Aorta (tissue), 5 donors: ENCODE results near the gene PARD6G. TPM values are rescaled to one million over a fixed set of nuclear protein-coding genes. Genes with fewer than 3 reads are reported as not detected.
A peak's percentile ranks its signal among the peaks of the same experiment; 100 is the strongest.

Experiments used
- ATAC-seq: fragments of 200-7000 bp; cut with Tn5 transposase; one replicate; pipeline ENCODE4 v1.9.1; 2022; ENCODE audit warnings: moderate library complexity; ENCODE audit not compliant: low FRiP score
- DNase-seq, 2 donors: peaks; one replicate each; pipeline ENCODE4 v3.0.0-alpha.2; 2020
- H3K27ac ChIP-seq, 2 donors: one replicate each; pipeline ENCODE4 v1.5.1; 2013; ENCODE audit warnings: low read length in 2 of 2, mild to moderate bottlenecking in 2 of 2, moderate library complexity in 2 of 2, control low read depth in 1 of 2, inconsistent platforms in 1 of 2, low read depth in 1 of 2
- H3K27me3 ChIP-seq, 2 donors: one replicate each; pipeline ENCODE4 v1.6.1; 2013; ENCODE audit warnings: control low read depth in 1 of 2, low read length in 1 of 2, mild to moderate bottlenecking in 1 of 2, moderate library complexity in 1 of 2; ENCODE audit not compliant: insufficient read depth in 2 of 2, control insufficient read depth in 1 of 2
- H3K36me3 ChIP-seq, 2 donors: one replicate each; pipeline ENCODE4 v1.6.1; 2013; ENCODE audit warnings: control low read depth in 1 of 2, low read length in 1 of 2, mild to moderate bottlenecking in 1 of 2; ENCODE audit not compliant: insufficient read depth in 2 of 2, control insufficient read depth in 1 of 2
- H3K4me1 ChIP-seq, 2 donors: one replicate each; pipeline ENCODE4 v1.6.1; 2013; ENCODE audit warnings: low read length in 2 of 2, control low read depth in 1 of 2, mild to moderate bottlenecking in 1 of 2, moderate library complexity in 1 of 2; ENCODE audit not compliant: insufficient read depth in 2 of 2, control insufficient read depth in 1 of 2
- H3K4me3 ChIP-seq, 2 donors: one replicate each; pipeline ENCODE4 v1.5.1; 2013; ENCODE audit warnings: low read length in 2 of 2, control low read depth in 1 of 2, mild to moderate bottlenecking in 1 of 2
- H3K9me3 ChIP-seq: one replicate; pipeline ENCODE4 v1.6.1; 2013; ENCODE audit warnings: mild to moderate bottlenecking, low read length; ENCODE audit not compliant: control insufficient read depth
- WGBS, 2 donors: extraction: QIAGEN DNeasy Blood & Tissue Kit; methylation state at CpG; one replicate each; pipeline ENCODE4 v1.1.7; 2013; 5-methylcytosine and 5-hydroxymethylcytosine counted together
- intact Hi-C, 2 donors: fragments of 100-400 bp; cut with DNase I; formaldehyde crosslinking; loops; one replicate each; pipeline versions ENCODE4 v1.14.2 to v1.15.0; 2022
- polyA plus RNA-seq, 2 donors: library from polyadenylated mRNA; stranded (reverse); fragments of 200-250 nt; gene quantifications; one replicate each; pipeline ENCODE4 v1.2.3, GENCODE V29; 2013
- total RNA-seq, 2 donors: library from RNA; stranded (reverse); fragmentation: NEBNext Ultra II Directional; extraction: Animal tissue kit (Norgen Biotek cat#: 25700); gene quantifications; one replicate each; pipeline ENCODE4 v1.2.1, GENCODE V29; 2021
- donor health status: healthy with polysubstance abuse.
- donor health status: Bipolar disorder and iron deficiency.
- donor health status: DM: no; HTN: no; CAD: no.
- donor health status: DM: no; HTN: no; CAD: no.
- donor health status: DM: yes; HTN: yes; CAD: no.

The PARD6G gene
- total and polyA plus RNA-seq, 4 donors = 0.38 to 4.1 (median 2.8) TPM

- Histone ChIP-seq H3K27me3 (no peaks in the 10 kb centered on the region), H3K9me3 (no peaks in the 10 kb centered on the region), H3K36me3 (no peaks in the 10 kb centered on the region), H3K4me1 (no peaks in the 10 kb centered on the region), H3K4me3 (no peak overlapping the region), H3K27ac (no peak overlapping the region)
- DNase-seq (no peak), ATAC-seq (no peak)
- 93 to 94% methylated on average over 6 of the region's 6 CpGs for WGBS, 2 donors
- intact Hi-C loops = no loop called here
Measured at GRCh38 chr18:80252136-80252535, 4.8 kb upstream of the PARD6G start.

- DNase-seq (no peak), ATAC-seq (no peak)
- no peaks in the 10 kb centered on the region for H3K4me1 ChIP-seq
- H3K27me3 ChIP-seq = no peaks in the 10 kb centered on the region
- intact Hi-C loops = no loop called here
- H3K27ac ChIP-seq = no peak overlapping the region
- no peaks in the 10 kb centered on the region for H3K9me3 ChIP-seq
- H3K36me3 ChIP-seq = no peaks in the 10 kb centered on the region
- WGBS, 2 donors = 84 to 85% methylated on average over 5 of the region's 5 CpGs
- no peak overlapping the region for H3K4me3 ChIP-seq
Measured at GRCh38 chr18:80251700-80252099, 4.4 kb upstream of the PARD6G start.

GRCh38 chr18:80250740-80251364, 3.5 kb upstream of the PARD6G start:
- Histone ChIP-seq H3K9me3 (no peaks in the 10 kb centered on the region), H3K36me3 (no peaks in the 10 kb centered on the region), H3K27ac (no peak overlapping the region), H3K4me1 (no peaks in the 10 kb centered on the region), H3K4me3 (no peak overlapping the region), H3K27me3 (no peaks in the 10 kb centered on the region)
- no peak for ATAC-seq
- 75 to 81% methylated on average over 6 of the region's 6 CpGs for WGBS, 2 donors
- intact Hi-C loops = no loop called here
- DNase-seq = no peak

- 82 to 84% methylated on average over 7 of the region's 7 CpGs for WGBS, 2 donors
- no peak for DNase-seq
- intact Hi-C loops = no loop called here
Measured at GRCh38 chr18:80249217-80250093, 2.1 kb upstream of the PARD6G start.

GRCh38 chr18:80246445-80247392, 595 bp downstream of the PARD6G start:
- ATAC-seq (peak; percentile 23), DNase-seq (peak in 1 of 2 donors; percentile 81)
- no peaks in the 10 kb centered on the region for H3K9me3 ChIP-seq
- H3K4me1 ChIP-seq = no peaks in the 10 kb centered on the region
- no peak overlapping the region for H3K27ac ChIP-seq
- no peaks in the 10 kb centered on the region for H3K36me3 ChIP-seq
- intact Hi-C loops = no loop called here
- WGBS, 2 donors = 1% methylated on average over 58 to 106 of the region's 106 CpGs
- peak overlapping the region; percentile 60 to 92 for H3K4me3 ChIP-seq
- H3K27me3 ChIP-seq = no peaks in the 10 kb centered on the region

More at GRCh38 chr18:80249217-80250093, 2.1 kb upstream of the PARD6G start:
- ATAC-seq = no peak
- no peaks in the 10 kb centered on the region for H3K4me1 ChIP-seq
- no peak overlapping the region for H3K4me3 ChIP-seq
- no peaks in the 10 kb centered on the region for H3K27me3 ChIP-seq
- H3K36me3 ChIP-seq = no peaks in the 10 kb centered on the region
- no peak overlapping the region for H3K27ac ChIP-seq
- H3K9me3 ChIP-seq = no peaks in the 10 kb centered on the region

- Histone ChIP-seq H3K4me1 (no peaks in the 10 kb centered on the region), H3K27me3 (no peaks in the 10 kb centered on the region), H3K36me3 (no peaks in the 10 kb centered on the region), H3K4me3 (peak overlapping the region; percentile 60 to 92), H3K9me3 (no peaks in the 10 kb centered on the region), H3K27ac (no peak overlapping the region)
- intact Hi-C loops = no loop called here
- DNase-seq (no peak), ATAC-seq (no peak)
- WGBS, 2 donors = 30 to 33% methylated on average over 25 to 31 of the region's 31 CpGs
Measured at GRCh38 chr18:80245781-80246444, 1.4 kb downstream of the PARD6G start.

- Histone ChIP-seq H3K27ac (no peak overlapping the region), H3K27me3 (no peaks in the 10 kb centered on the region), H3K4me1 (no peaks in the 10 kb centered on the region), H3K9me3 (no peaks in the 10 kb centered on the region), H3K4me3 (no peak overlapping the region), H3K36me3 (no peaks in the 10 kb centered on the region)
- intact Hi-C loops = no loop called here
- DNase-seq (no peak), ATAC-seq (no peak)
- WGBS, 2 donors = 83 to 85% methylated on average over 10 of the region's 10 CpGs
Measured at GRCh38 chr18:80244956-80245730, 2.2 kb downstream of the PARD6G start.
